NAMALWA (cell line): Measurements from ENCODE around the gene NOS3.
A peak's percentile ranks its signal among the peaks of the same experiment; 100 is the strongest.
"Not testable (repeated sequence)": the region's sequence is repeated elsewhere in the genome, so short reads cannot be mapped to it uniquely, and the experiment has no call there.

Experiments
- DNase-seq: peaks from one replicate; pipeline ENCODE4 v3.0.0-alpha.2; 2015; ENCODE audit warnings: low spot score

Gene NOS3

GRCh38 chr7:151038951-151039849 is 48.4 kb downstream of the NOS3 start:
- peak; percentile 50 for DNase-seq

GRCh38 chr7:151039850-151040548 is 49.2 kb downstream of the NOS3 start:
- DNase-seq = no peak

GRCh38 chr7:151040616-151041375 is 50.0 kb downstream of the NOS3 start:
- no peak for DNase-seq

- DNase-seq = not testable (repeated sequence)
Observed at GRCh38 chr7:151043449-151043848, 52.6 kb downstream of the NOS3 start.

GRCh38 chr7:151043959-151044358 is 53.1 kb downstream of the NOS3 start:
- DNase-seq = no peak

GRCh38 chr7:151045262-151045661 is 54.4 kb downstream of the NOS3 start:
- DNase-seq = no peak

- DNase-seq = no peak
Observed at GRCh38 chr7:151045967-151046366, 55.1 kb downstream of the NOS3 start.

GRCh38 chr7:151046603-151047573 is 56.1 kb downstream of the NOS3 start:
- no peak for DNase-seq

GRCh38 chr7:151047976-151048815 is 57.4 kb downstream of the NOS3 start, which contains the start of gene ASIC3:
ASIC3 (plus strand) TSS chr7:151048531; CDS start chr7:151048886, 355 bp downstream.
- no peak for DNase-seq

- no peak for DNase-seq
Observed at GRCh38 chr7:151048911-151049463, 58.2 kb downstream of the NOS3 start.

- DNase-seq = no peak
Observed at GRCh38 chr7:151051108-151051507, 60.3 kb downstream of the NOS3 start.

- no peak for DNase-seq
Observed at GRCh38 chr7:151053096-151053495, 62.3 kb downstream of the NOS3 start.

GRCh38 chr7:151053751-151054150 is 62.9 kb downstream of the NOS3 start:
- DNase-seq = no peak

GRCh38 chr7:151056283-151056665 is 65.5 kb downstream of the NOS3 start:
- peak; percentile 50 for DNase-seq

- DNase-seq = no peak
Observed at GRCh38 chr7:151056666-151057505, 66.1 kb downstream of the NOS3 start.

GRCh38 chr7:151057506-151057988 is 66.7 kb downstream of the NOS3 start, which contains the start of gene CDK5:
CDK5 (minus strand) TSS chr7:151057897; CDS start chr7:151057848, 49 bp downstream.
- DNase-seq = no peak

- peak; percentile 100 for DNase-seq
Observed at GRCh38 chr7:151057989-151058780, 67.4 kb downstream of the NOS3 start.
